ENCODE data around the gene DDX28.

Gene DDX28, protein sequence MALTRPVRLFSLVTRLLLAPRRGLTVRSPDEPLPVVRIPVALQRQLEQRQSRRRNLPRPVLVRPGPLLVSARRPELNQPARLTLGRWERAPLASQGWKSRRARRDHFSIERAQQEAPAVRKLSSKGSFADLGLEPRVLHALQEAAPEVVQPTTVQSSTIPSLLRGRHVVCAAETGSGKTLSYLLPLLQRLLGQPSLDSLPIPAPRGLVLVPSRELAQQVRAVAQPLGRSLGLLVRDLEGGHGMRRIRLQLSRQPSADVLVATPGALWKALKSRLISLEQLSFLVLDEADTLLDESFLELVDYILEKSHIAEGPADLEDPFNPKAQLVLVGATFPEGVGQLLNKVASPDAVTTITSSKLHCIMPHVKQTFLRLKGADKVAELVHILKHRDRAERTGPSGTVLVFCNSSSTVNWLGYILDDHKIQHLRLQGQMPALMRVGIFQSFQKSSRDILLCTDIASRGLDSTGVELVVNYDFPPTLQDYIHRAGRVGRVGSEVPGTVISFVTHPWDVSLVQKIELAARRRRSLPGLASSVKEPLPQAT

DNA sequence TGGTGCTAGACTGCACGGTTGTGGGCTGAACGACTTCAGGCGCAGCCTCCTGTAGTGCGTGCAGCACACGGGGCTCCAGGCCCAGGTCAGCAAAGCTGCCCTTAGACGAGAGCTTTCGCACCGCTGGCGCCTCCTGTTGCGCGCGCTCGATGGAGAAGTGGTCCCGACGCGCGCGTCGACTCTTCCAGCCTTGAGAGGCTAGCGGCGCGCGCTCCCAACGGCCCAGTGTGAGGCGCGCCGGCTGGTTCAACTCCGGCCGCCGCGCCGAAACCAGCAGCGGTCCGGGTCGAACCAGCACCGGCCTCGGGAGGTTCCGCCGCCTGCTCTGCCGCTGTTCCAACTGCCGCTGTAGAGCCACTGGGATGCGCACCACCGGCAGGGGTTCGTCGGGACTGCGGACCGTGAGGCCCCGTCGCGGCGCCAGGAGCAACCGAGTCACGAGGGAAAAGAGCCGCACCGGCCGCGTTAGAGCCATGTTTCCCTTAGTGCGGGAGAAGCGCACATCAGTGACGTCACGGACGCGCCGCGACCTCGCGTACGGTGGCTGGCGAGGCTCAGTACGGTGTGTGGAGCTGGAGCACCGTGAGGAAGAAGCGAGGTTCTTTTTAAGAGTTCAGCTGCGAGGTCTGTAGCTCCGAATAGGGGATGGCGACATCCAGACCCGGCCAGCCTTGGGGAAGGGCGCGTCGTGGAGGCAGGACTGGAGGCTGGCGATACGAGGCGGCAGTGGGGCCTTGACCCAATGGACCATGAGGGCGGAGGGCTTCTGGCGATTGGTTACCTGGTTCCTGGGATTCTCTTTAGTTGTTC, at the start of gene DDX28, which contains the start of gene DUS2:
Gene DDX28 (minus strand): TSS at position 505 of the 810 bp plus-strand sequence. CDS start 30 bp downstream, at position 475.
Gene DUS2 (plus strand): TSS at position 557 of the 810 bp plus-strand sequence. CDS start 14,740 bp downstream, outside the sequence.
- DNase-seq: peak; percentile 98 to 99

DNA sequence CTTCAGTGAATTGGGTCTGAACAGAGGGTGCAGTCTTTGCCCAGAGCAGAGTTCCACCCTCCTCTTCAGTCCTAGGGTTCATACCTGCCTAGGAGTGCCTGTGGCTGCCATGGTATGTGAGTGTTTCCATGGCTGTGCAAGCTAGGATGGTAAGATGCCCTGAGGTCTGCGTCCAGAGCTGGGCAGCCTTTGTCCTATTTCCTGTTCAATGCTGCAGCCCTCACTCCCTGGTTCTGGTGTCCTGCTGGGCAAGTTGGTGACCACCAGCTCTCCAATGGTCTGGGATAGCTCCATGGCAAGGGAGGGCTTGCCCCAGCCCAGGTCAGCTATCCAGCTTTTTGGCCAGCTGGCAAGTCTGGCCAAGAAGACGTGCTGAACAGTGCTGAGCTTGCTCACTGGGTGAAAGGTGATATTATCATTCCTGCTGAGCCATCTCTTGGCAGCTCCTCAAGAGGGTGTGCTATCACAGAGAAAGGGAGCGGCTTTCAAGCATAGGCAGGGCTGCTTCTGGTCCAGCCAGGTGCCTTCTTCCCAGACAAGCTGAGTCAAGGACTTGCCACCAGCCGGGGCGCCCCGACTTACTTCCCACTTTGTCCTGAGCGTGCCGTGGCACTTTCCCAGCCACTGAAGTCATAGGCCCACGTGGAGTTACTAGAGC, 49.1 kb upstream of the DDX28 start:
- no peak for DNase-seq

DNA sequence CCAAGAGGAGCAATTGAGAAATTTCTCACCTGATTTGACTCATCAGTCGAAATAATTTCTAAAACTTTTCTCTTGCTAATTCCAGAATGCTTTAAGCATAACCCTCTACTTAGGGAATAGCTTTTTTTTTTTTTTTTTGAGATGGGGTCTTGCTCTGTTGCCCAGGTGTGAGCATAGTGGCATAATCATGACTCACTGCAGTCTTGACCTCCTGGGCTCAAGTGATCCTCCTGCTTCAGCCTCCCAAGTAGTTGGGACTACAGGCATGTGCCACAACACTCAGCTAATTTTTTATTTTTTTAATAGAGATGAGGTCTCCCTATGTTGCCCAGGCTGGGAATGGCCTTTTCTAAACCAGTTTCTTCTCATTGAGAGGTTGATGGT, 48.5 kb upstream of the DDX28 start:
- no peak for DNase-seq

DNA sequence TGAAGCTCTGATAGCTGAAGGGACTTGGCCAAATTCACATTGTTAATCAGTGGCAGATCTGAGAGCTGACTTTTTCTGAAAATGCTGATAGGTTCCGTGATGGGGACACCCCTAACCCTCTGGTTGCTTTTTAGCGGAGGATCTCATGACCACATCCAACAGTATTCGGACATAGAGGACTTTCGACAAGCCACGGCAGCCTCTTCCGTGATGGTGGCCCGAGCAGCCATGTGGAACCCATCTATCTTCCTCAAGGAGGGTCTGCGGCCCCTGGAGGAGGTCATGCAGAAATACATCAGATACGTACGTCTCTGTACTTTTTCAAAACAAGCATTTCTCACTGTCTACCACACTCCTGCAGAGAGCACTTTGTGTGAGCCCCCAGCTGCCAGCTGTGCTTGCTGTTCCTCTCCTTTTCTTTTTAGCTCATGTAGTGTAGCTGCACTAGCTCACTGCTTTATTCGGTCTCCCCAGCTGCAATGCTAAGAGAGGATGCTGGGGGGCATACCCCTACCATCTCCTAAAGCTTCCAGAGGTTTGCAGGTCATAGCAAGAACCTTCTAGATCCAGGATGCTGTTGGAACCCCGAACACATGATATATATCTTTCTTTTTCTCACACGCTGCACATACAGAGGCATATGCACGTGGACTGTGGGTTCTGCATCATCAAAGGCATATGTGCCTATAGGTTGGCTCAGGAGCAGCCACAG, 47.9 kb upstream of the DDX28 start:
- DNase-seq: peak in 1 of 2 experiments; percentile 46

DNA sequence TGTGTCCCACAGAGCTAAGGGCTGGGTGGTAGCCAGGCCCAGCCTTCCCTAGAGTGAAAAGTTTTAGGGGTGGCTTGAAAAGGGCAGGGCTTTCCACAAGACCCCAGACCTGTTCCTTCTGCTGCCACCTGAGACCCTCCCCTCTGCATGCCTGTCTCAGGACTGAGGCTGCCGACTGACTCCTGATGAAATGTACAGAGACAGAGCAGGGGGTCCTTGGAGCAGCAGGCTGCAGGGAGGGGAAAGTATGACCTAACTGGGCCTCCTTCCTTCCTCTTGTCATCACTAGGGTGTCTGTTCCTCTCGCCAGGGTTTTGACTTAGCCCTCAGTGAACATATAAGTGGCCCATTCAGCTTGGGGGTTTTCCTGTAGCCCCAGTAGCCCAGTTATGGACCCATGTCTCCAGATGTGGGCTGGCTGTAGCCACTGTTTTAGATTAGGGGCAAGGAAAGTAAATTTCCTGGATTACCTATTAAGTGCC, 47.3 kb upstream of the DDX28 start:
- no peak for DNase-seq

DNA sequence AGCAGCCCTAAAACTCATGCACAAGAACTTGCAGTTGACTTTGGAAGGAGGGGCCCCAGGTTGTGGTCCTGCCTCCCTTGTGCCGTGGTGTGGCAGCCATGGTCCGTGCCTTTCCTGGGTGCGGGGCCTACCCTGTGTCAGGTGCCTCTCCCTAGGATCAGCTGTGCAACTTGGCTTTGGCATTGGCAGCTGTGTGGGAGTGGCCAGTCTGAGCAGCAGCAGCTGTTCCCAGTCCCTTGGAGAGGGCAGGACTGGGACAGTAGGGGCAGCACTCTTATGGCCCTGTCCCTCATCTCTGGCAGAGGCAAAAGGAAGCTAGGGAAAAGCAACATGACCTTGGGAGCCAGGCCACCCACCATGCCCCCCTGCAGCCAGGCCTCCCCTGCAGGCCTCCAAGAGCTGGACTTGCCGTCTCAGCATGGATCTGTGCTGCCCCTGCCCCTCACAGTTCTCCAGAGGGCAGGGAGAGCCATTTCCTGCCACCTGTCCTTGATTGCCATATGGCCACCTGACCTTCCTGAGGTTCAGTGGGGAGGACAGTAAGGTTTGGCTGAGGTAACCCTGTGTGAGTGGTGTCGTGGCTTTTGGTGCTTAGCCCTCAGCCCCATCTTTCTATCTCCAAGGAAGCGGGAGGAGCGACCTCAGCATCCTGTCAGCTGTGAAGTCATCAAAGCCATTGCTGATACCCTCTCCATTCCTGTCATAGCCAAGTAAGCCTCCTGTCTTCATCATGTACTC, 46.6 kb upstream of the DDX28 start:
- DNase-seq: peak in 1 of 2 experiments; percentile 39

DNA sequence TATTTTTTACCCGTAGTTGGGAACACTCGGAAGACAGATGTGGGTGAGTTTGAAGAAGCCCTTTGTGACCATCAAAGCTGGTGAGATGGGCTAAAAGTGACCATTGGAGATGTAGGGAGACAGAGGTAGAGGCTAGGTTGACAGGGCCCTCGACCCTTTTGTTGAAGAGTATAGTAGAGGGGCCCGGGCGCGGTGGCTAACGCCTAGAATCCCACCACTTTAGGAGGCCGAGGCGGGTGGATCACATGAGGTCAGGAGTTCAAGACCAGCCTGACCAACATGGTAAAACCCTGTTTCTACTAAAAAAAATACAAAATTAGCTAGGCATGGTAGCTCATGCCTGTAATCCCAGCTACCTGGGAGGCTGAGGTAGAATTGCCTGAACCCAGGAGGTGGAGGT, 45.9 kb upstream of the DDX28 start:
- DNase-seq: peak in 1 of 2 experiments; percentile 9

DNA sequence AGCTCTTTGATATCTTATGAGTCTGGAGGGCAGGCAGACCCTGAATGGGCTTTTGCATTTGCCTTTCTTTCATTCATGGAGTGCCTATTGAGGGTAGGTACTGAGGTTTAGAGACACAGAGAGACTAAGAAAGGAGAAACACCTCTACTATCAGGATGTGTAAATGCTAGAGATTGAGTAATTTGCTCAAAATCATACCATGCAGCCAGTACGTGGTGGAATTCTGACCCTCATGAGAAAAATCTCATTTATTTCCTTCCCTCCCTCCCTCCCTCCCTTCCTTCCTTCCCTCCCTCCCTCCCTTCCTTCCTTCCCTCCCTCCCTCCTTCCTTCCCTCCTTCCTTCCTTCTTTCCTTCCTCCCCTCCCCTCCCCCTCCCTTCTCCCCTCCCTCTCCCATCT, 43.7 kb upstream of the DDX28 start:
- no peak for DNase-seq

DNA sequence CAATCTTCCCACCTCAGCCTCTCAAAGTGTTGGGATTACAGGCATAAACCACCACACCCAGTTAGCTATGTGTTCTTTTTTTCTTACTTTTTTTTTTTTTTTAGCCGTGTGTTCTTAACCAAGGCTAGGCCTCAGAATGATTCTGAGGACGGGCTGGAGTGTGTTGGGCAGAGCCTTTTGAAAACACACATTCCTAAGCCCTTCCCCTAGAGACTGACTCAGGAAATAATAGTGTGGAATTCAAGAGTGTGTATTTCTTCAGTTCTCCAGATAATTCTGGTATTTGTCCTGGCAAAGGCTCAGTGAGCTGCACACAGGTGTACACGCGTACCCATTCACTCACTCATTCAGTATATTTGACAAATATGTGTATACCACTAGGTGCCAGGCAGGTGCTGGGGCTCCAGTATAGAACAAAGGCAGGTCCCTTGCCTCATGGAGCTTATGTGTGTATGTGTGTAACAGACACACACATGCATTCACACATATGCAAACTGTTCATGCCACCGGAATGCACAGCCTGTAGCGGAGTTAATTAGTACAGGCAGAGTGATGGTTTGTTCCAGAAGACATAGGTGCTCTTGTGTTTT, 42.8 kb upstream of the DDX28 start:
- no peak for DNase-seq

DNA sequence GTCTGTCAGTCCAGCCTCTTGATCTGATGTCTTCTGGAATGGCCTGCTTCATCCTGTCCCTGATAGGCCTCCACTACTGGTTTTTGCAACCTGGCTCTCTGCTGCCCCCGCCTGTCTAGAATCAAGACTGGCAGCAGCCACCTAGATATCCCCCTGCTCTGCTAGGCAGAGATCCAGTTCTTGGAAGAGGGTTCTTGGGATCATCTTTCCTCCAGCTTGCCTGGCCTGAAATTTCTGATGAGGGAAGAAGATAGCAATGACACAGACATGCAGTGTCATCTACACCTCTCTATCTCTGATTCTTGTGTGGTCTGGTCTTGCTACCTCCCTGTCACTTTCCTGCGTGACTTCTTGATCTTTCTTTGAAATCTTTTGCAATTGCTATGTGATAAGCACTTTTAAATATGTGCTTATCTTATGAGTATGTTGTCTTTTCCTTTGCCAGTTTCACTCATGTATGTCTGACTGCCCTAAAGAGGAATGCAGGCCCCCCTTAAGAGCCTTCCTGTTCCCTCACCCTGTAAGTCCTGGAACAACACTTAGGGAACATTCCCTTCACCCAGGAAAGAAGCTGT, 41.8 kb upstream of the DDX28 start:
- peak; percentile 79 to 82 for DNase-seq

DNA sequence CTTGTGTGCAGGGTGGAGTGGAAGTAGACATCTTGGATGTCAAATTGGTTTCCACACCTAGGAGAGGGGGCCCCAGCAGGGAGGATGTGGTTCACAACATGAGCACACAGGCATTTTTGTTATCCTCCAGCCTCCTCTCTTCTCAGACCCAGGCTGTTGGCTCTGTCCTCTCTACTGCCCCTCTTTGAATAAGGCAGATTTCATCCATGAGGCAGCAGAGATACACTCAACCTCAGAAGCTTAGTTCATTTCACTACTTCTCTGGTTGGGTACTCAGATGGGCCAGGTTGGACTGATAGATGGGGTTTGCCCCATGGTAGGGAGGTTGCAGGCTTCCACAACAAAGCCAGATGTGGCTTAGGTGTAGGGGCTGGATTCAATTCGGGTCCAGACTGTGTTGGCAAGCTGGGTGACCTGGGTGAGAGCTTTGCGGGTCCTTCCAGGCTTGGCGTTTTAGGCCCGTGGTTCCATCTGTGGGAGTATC, 39.9 kb upstream of the DDX28 start:
- DNase-seq: peak; percentile 49 to 53

DNA sequence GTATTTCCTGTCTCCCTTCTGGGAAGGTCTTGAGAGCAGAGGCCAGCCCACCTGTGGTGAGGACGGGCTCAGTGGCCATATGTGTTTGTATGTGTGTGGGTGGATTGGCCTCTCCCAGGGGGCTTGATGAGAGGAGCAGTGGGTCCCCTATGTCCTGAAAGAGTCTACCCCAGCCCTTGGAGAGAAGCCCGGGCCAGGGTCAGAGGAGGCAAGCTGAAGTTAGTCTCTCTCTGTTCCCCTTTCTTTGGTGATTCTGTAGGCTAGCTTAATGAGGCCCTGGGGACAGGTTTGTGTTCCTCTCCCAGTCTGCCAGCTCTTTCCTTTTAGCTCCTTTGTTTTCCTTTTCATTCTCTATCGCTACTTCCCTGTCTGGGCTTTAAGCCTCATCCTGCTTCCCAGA, 38.4 kb upstream of the DDX28 start:
- no peak for DNase-seq

DNA sequence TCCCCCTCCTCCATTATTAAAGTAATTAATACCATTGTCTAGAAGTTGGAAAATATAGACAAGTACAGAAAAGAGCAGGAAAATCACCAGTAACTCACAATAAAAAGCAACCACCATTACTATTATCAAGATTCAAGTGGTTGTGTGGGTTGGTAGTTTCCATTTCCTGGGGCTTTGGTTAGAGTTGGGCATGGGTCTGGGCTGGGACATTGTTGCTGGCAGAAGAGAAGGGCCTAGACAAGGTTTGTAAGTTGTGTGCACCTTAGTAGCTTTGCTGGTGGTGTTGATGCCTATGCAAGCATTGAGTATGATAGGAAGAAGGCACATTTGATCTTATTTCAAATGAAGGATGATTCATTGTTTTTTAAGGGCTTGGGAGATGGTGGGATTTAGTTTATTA, 36.8 kb upstream of the DDX28 start:
- DNase-seq: no peak

DNA sequence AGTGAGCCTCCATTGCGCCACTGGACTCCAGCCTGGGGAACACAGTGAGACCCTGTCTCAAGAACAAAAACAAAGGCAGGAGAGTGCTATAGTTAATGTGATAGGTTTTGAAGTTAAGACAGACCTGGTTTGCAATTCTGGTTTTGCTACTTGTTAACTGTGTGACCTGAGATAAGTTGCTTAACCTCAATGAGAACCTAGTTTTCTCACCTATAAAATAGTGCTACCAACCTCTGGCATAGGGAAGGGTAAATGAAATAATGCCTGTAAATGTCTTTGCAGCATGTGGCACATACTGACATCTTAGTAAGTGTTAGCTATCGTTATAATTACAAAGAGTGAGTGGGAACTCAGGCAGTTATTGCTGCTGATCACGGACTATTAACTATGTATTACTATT, 32.4 kb upstream of the DDX28 start:
- DNase-seq: no peak

DNA sequence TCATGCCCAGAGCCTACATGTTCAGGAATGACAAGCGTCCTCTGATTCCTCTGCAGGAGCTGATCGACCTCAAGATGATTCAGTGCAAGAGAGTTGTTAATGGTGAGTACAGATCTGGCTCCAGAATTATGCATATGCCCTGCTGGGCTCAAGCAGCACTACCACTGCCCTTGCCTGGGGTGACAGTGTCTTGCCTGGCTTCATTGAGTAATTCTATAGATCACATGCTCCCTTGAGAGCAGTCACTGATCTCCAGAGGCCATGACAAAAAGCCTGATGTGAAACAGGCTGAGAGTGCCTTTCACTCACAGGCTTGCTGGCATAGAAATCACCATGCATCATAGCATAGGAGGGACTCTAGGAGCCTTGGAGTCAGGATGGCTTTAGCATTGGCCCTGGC, 26.4 kb upstream of the DDX28 start:
- no peak for DNase-seq

DNA sequence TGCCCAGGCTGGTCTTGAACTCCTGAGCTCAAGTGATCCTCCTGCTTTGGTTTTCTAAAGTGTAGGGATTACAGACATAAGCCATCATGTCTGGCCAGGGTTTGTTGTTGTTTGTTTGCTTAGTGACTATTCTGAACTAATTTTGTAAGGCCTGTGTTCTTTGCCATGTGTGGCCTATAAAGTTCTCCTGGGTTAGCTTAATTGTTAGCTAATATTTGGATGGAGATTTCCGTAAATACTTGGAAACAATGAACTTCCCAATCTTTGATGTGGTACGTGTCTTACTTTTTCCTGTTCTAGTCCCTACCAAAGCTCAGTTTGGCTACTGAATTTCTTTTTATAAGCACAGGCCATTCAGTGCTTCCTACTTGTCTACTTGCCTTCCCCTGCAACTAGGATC, 25.0 kb upstream of the DDX28 start:
- DNase-seq: no peak

DNA sequence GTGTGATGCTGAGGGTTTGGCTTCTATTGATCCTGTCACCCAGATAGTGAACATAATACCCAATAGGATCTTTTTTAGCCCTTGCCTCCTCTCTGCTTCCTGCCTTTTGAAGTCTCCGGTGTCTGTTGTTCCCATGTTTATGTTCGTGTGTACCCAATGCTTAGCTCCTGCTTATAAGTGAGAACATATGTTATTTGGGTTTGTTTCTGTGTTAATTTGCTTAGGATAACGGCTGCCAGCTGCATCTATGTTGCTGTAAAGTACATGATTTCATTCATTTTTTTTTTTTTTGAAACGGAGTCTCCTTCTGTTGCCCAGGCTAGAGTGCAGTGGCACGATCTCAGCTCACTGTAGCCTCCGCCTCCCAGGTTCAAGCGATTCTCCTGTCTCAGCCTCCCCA, 23.1 kb upstream of the DDX28 start:
- no peak for DNase-seq

DNA sequence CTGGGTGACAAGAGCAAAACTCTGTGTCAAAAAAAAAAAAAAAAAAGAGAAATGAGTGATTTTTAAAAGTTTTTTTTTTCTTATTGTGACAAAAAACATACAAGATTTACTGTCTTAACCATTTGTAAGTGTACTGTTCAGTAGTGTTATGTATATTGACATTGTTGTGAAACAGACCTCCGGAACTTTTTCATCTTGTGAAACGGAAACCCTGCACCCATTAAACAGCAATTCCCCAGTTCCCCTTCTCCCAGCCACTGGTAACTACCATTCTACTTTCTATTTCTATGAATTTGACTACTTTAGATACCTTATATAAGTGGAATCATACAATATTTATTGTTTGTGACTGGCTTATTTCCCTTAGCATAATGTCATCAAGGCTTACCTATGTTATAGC, 18.8 kb upstream of the DDX28 start:
- no peak for DNase-seq

DNA sequence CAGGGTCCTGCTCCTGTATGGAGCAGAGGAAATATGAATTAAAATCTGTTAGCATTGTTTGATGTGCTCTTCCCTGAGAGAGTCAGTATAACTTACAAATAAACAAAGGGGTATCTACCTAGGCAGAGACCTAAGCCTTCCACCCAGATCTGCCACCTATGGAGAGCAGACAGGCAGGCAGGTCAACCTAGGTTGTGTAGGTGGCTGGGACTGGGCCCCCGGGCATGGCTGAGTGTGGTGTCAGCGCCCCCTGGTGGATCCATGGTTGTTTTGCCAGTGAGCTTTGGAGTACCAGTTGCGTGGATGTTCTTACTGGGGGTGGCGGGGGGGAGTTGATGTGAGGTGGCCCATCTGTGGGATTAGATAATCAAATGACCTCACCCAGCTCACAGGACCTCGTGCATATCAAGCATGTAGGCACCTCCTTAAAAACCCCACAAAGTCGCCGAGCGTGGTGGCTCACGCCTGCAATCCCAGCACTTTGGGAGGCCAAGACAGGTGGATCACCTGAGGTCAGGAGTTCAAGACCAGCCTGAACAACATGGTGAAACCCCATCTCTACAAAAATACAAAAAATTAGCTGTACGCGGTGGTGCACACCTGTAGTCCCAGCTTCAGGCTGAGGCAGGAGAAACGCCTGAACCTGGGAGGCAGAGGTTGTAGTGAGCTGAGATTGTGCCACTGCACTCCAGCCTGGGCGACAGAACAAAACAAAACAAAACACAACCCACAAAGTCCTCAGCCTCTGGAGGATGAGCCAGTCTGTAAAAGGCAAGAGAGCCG, 17.7 kb upstream of the DDX28 start:
- peak; percentile 93 to 94 for DNase-seq

Data from activated T-cell treated with anti-CD3 and anti-CD28 coated beads, Interleukin-2, amount 50 U/mL, for 48 hours (primary cell).